AG04450 (cell line): ENCODE results near the gene CATSPER4. TPM values are rescaled to one million over a fixed set of nuclear protein-coding genes. Genes with fewer than 3 reads are reported as not detected.

Source experiments
- CTCF ChIA-PET: fragments of 300-600, 350-600 bp; formaldehyde crosslinking; extraction: SDS; loops from one replicate; lab custom pipeline; 2022; ENCODE audit warnings: antibody characterized with exemption, inconsistent platforms; lab: Charles Lee
- POLR2A ChIA-PET: fragments of 350-600 bp; formaldehyde crosslinking; extraction: SDS; loops from one replicate; lab custom pipeline; 2021; ENCODE audit warnings: antibody characterized with exemption, inconsistent platforms; lab: Yijun Ruan, JAX
- DNase-seq: peaks from one replicate; pipeline ENCODE4 v3.0.0-alpha.2; 2011; ENCODE audit warnings: low read depth, low spot score
- H3K27ac ChIP-seq: one replicate; pipeline ENCODE4 v1.5.1; 2012; ENCODE audit warnings: low read depth, low read length, control low read depth
- H3K27me3 ChIP-seq: one replicate; pipeline ENCODE4 v1.6.0; 2012; ENCODE audit warnings: low read length; ENCODE audit not compliant: control insufficient read depth, insufficient read depth
- H3K4me3 ChIP-seq: 2 replicates; pipeline ENCODE4 v1.5.1; 2011; ENCODE audit warnings: mild to moderate bottlenecking, low read depth, low read length, control low read depth
- H3K9me3 ChIP-seq: 2 replicates; pipeline ENCODE4 v1.5.1; 2012; ENCODE audit warnings: low read length; ENCODE audit not compliant: control insufficient read depth, insufficient read depth
- CTCF ChIP-seq: IDR thresholded peaks from 2 replicates; pipeline ENCODE4 v1.5.1; 2011; ENCODE audit warnings: low read depth, low read length, control low read depth, inconsistent platforms
- polyA plus RNA-seq: library from polyadenylated mRNA; depleted of rRNA; stranded (reverse); fragments of >200 nt; gene quantifications from 2 replicates; pipeline ENCODE4 v1.2.3, GENCODE V29; 2011

CATSPER4 gene
- polyA plus RNA-seq, 1 experiment = not detected

- Histone ChIP-seq H3K27me3 (peaks cover 30% of the 10 kb centered on the region), H3K9me3 (no peaks in the 10 kb centered on the region; the same call in 1 of the 2 replicates), H3K27ac (no peak overlapping the region), H3K4me3 (no peak overlapping the region)
- no peak for DNase-seq
- POLR2A ChIA-PET = interaction anchor here (0.7 kb wide), 1 partner anchor 16 kb away, joined by 3 read pairs; no protein-coding TSS in a partner anchor
- TF ChIP-seq CTCF = no peak
- CTCF ChIA-PET = interaction anchor here (1.0 to 1.1 kb wide), 2 partner anchors 28 to 256 kb away, joined by 3 read pairs; no protein-coding TSS in a partner anchor
These were observed 29.6 kb upstream of the CATSPER4 start for GRCh38 chr1:26160527-26161414.

GRCh38 chr1:26161415-26162219 is 28.8 kb upstream of the CATSPER4 start:
- peaks cover 27% of the 10 kb centered on the region for H3K27me3 ChIP-seq
- CTCF ChIA-PET = interaction anchor here (1.0 to 1.1 kb wide), 2 partner anchors 29 to 255 kb away, joined by 3 read pairs; no protein-coding TSS in a partner anchor
- H3K9me3 ChIP-seq = no peaks in the 10 kb centered on the region; the same call in 1 of the 2 replicates
- H3K4me3 ChIP-seq = peak overlapping the region; percentile 46
- POLR2A ChIA-PET = no interaction called here
- DNase-seq = no peak
- 0 out of 2 replicates have a peak, but pooled peaks have one; percentile 24 for TF ChIP-seq CTCF
- no peak overlapping the region for H3K27ac ChIP-seq

- ChIA-PET POLR2A (no interaction called here), CTCF (interaction anchor here (0.8 to 1.6 kb wide), 2 partner anchors 18 to 19 kb away, joined by 6 to 7 read pairs; no protein-coding TSS in a partner anchor)
- H3K27ac ChIP-seq = no peak overlapping the region
- H3K9me3 ChIP-seq = no peaks in the 10 kb centered on the region; the same call in 1 of the 2 replicates
- peaks cover 25% of the 10 kb centered on the region for H3K27me3 ChIP-seq
- no peak for TF ChIP-seq CTCF
- peak overlapping the region; percentile 45 for H3K4me3 ChIP-seq
- no peak for DNase-seq
These were observed 28.1 kb upstream of the CATSPER4 start for GRCh38 chr1:26162220-26162709.

GRCh38 chr1:26163684-26164035 is 26.7 kb upstream of the CATSPER4 start:
- Histone ChIP-seq H3K27ac (no peak overlapping the region), H3K27me3 (peaks cover 19% of the 10 kb centered on the region), H3K4me3 (no peak overlapping the region), H3K9me3 (no peaks in the 10 kb centered on the region; the same call in 1 of the 2 replicates)
- ChIA-PET POLR2A (no interaction called here), CTCF (interaction anchor here (0.6 to 1.6 kb wide), 8 partner anchors 10 to 556 kb away, joined by 3 to 13 read pairs (median 4); no protein-coding TSS in a partner anchor)
- no peak for TF ChIP-seq CTCF
- no peak for DNase-seq
